Panc1 (cell line): Measurements from ENCODE around the gene SGPP1. TPM values are rescaled to one million over a fixed set of nuclear protein-coding genes. Genes with fewer than 3 reads are reported as not detected.

Experiments used
- ATAC-seq: fragments of 200-7000 bp; cut with Tn5 transposase; 2 replicates; pipeline ENCODE4 v1.9.1; 2020; ENCODE audit warnings: mild to moderate bottlenecking, moderate library complexity
- BruUV-seq: library from RNA; stranded (reverse); fragments of 400-500 nt; replicated peaks from 2 replicates; lab custom pipeline; 2021; lab: Mats Ljungman, UMichigan
- CTCF ChIA-PET: fragments of 300-600 bp; sonication (Branson Sonifier 250); formaldehyde crosslinking; loops from one replicate; lab custom pipeline; 2022; ENCODE audit warnings: antibody characterized with exemption; lab: Charles Lee
- POLR2A ChIA-PET: fragments of 300-600 bp; sonication (Branson Sonifier 250); formaldehyde crosslinking; loops from one replicate; lab custom pipeline; 2022; ENCODE audit warnings: antibody characterized with exemption; lab: Charles Lee
- DNase-seq: peaks from one replicate; pipeline ENCODE4 v3.0.0-alpha.2; 2010; ENCODE audit warnings: low read depth, low spot score
- H3K27ac ChIP-seq: 2 replicates; pipeline ENCODE4 v1.5.1; 2011; ENCODE audit warnings: mild to moderate bottlenecking, low read length, inconsistent platforms
- H3K27me3 ChIP-seq: fragments of 200-500 bp; sonication (Bioruptor generic); 2 replicates; pipeline ENCODE4 v1.6.0; 2014; ENCODE audit warnings: low read length, inconsistent platforms; ENCODE audit not compliant: control insufficient read depth, insufficient read depth
- H3K36me3 ChIP-seq: fragments of 200-500 bp; sonication (Bioruptor generic); 2 replicates; pipeline ENCODE4 v1.5.1; 2014; ENCODE audit warnings: inconsistent platforms, mild to moderate bottlenecking, low read length, moderate library complexity; ENCODE audit not compliant: control insufficient read depth, insufficient read depth
- H3K4me1 ChIP-seq: 2 replicates; pipeline ENCODE4 v1.5.1; 2011; ENCODE audit warnings: inconsistent platforms, mild to moderate bottlenecking, low read length, moderate library complexity; ENCODE audit not compliant: control insufficient read depth, insufficient read depth
- H3K4me3 ChIP-seq, 2 experiments: 2 replicates each; pipeline ENCODE4 v1.5.1; 2011 to 2012; ENCODE audit warnings: low read depth in 2 of 2, low read length in 2 of 2, mild to moderate bottlenecking in 2 of 2, inconsistent platforms in 1 of 2, moderate library complexity in 1 of 2
- H3K9me3 ChIP-seq: fragments of 200-500 bp; sonication (Bioruptor generic); 2 replicates; pipeline ENCODE4 v1.5.1; 2014; ENCODE audit warnings: low read depth, mild to moderate bottlenecking, inconsistent platforms, low read length, moderate library complexity; ENCODE audit not compliant: control insufficient read depth, insufficient read depth
- CTCF ChIP-seq: fragments of 450-650 bp; IDR thresholded peaks from 2 replicates; pipeline ENCODE4 v1.5.1; 2017; ENCODE audit warnings: mild to moderate bottlenecking
- POLR2AphosphoS5 ChIP-seq: IDR thresholded peaks from 2 replicates; pipeline ENCODE4 v1.6.1; 2012; ENCODE audit warnings: mild to moderate bottlenecking, low read depth, low read length, moderate library complexity
- SIN3A ChIP-seq: IDR thresholded peaks from 2 replicates; pipeline ENCODE4 v1.6.1; 2012; ENCODE audit warnings: low read depth, mild to moderate bottlenecking, low read length, moderate library complexity, borderline replicate concordance; ENCODE audit not compliant: insufficient read depth
- TCF7L2 ChIP-seq: IDR thresholded peaks from 2 replicates; pipeline ENCODE4 v1.6.1; 2011; ENCODE audit warnings: mild to moderate bottlenecking, low read depth, low read length, inconsistent platforms
- in situ Hi-C: cut with HindIII; loops from 2 replicates; pipeline ENCODE4 v1.10.0; 2016; ENCODE audit warnings: low sequenced_read_pairs, low pct_unique_long_range_greater_than_20kb
- intact Hi-C: fragments of 100-400 bp; cut with micrococcal nuclease; formaldehyde crosslinking; loops from one replicate; pipeline ENCODE4 v1.10.0; 2022; ENCODE audit not compliant: unreplicated experiment
- total RNA-seq: library from RNA; stranded (reverse); gene quantifications from one replicate; pipeline ENCODE4 v1.2.1, GENCODE V29; 2021; ENCODE audit not compliant: unreplicated experiment
- TF ChIP-seq, protein P1 (sequence below), 2 experiments: IDR thresholded peaks; 2 replicates each; pipeline ENCODE4 v1.6.1; 2011 to 2012; ENCODE audit warnings: low read depth in 2 of 2, control low read depth in 1 of 2, low read length in 1 of 2, mild to moderate bottlenecking in 1 of 2, moderate library complexity in 1 of 2; ENCODE audit not compliant: insufficient read depth in 1 of 2

SGPP1 gene
- total RNA-seq, 1 experiment from 2014 or later, result 30.0 TPM

- intact Hi-C loops (loop anchor here (10.0 kb wide), 1 partner anchor 123 kb away; no protein-coding TSS in a partner anchor), in situ Hi-C loops (no loop called here)
- TF ChIP-seq, protein P1, sequence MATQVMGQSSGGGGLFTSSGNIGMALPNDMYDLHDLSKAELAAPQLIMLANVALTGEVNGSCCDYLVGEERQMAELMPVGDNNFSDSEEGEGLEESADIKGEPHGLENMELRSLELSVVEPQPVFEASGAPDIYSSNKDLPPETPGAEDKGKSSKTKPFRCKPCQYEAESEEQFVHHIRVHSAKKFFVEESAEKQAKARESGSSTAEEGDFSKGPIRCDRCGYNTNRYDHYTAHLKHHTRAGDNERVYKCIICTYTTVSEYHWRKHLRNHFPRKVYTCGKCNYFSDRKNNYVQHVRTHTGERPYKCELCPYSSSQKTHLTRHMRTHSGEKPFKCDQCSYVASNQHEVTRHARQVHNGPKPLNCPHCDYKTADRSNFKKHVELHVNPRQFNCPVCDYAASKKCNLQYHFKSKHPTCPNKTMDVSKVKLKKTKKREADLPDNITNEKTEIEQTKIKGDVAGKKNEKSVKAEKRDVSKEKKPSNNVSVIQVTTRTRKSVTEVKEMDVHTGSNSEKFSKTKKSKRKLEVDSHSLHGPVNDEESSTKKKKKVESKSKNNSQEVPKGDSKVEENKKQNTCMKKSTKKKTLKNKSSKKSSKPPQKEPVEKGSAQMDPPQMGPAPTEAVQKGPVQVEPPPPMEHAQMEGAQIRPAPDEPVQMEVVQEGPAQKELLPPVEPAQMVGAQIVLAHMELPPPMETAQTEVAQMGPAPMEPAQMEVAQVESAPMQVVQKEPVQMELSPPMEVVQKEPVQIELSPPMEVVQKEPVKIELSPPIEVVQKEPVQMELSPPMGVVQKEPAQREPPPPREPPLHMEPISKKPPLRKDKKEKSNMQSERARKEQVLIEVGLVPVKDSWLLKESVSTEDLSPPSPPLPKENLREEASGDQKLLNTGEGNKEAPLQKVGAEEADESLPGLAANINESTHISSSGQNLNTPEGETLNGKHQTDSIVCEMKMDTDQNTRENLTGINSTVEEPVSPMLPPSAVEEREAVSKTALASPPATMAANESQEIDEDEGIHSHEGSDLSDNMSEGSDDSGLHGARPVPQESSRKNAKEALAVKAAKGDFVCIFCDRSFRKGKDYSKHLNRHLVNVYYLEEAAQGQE (IDR thresholded peaks at IDR 0.05; ENCODE audit: insufficient read depth in 1 of 2, low read depth in 2 of 2, low read length in 1 of 2), result no peak
- no peak for TF ChIP-seq SIN3A
- no peak for TF ChIP-seq CTCF
- no peak for TF ChIP-seq TCF7L2
- no peak for TF ChIP-seq POLR2AphosphoS5
- H3K4me1 ChIP-seq, result peaks cover 12% of the 10 kb centered on the region; the same call in 1 of the 2 replicates
- peak overlapping the region; percentile 89 to 91 for H3K4me3 ChIP-seq
- ATAC-seq, result peak; percentile 83
- POLR2A ChIA-PET, result interaction anchor here (1.2 kb wide), 1 partner anchor 83 kb away, joined by 5 read pairs; no protein-coding TSS in a partner anchor
- TSS peak; percentile 92 for BruUV-seq
- CTCF ChIA-PET, result no interaction called here
- no peaks in the 10 kb centered on the region for H3K27me3 ChIP-seq
- DNase-seq, result peak; percentile 88
- H3K27ac ChIP-seq, result peak overlapping the region; percentile 96
- H3K9me3 ChIP-seq, result no peaks in the 10 kb centered on the region
- H3K36me3 ChIP-seq, result no peaks in the 10 kb centered on the region; the same call in 1 of the 2 replicates
Measured at GRCh38 chr14:63642229-63642611, 85.6 kb downstream of the SGPP1 start.

DNA sequence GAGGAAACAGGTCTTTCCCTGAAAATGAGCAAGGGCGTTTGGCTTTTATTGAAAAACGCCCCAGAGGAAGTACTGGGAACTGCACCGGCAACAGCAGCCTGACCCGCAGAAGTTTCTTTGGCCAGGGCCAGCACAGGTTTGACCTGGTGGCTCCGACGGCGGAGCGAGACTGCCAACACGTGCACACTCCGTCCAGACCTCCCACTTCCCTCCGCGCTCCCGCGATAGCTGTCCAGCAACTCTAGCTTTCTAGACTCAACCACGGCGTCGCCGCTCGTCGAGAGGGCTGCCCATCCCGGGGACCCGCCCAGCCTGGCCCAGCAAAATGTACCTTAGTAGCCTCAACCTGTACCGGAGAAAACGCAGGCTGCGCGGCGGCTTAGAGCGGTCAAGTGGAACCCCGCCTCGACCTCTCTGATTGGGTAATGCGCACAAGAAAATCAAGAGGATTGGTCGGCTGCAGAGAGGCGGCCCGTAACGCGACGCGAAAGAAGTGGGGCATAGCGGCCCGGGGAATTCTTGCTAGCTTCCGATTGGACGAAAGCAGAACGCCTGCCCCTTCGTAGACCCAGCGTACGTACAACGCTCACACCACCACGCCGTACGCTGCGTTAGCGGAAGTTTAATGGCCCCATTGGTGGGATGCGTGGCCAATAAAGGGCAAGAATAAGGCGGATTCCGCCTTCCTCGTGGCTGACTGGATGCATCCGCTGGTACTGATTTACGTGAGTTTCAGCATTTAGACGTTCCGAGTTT is 86.2 kb downstream of the SGPP1 start, which contains the start of gene WDR89:
Gene WDR89 (minus strand): TSS at position 399 of the 756 bp plus-strand sequence. CDS start 41,929 bp downstream, outside the sequence.
- Histone ChIP-seq H3K27me3 (no peaks in the 10 kb centered on the region), H3K36me3 (no peaks in the 10 kb centered on the region; the same call in 1 of the 2 replicates), H3K27ac (peak within 1 kb of the TSS; percentile 99), H3K4me1 (peaks cover 12% of the 10 kb centered on the region; the same call in 1 of the 2 replicates), H3K4me3 (peak within 1 kb of the TSS; percentile 89 to 91), H3K9me3 (no peaks in the 10 kb centered on the region)
- TF ChIP-seq TCF7L2 (peak; percentile 89), POLR2AphosphoS5 (peak; percentile 91), SIN3A (peak; percentile 89; the same call in 1 of the 2 replicates), CTCF (peak; percentile 78)
- TF ChIP-seq, protein P1 (IDR thresholded peaks at IDR 0.05; ENCODE audit: insufficient read depth in 1 of 2, low read depth in 2 of 2, low read length in 1 of 2), result peak; percentile 40 to 46; a peak in 2 of 4 replicates
- in situ Hi-C loops, result no loop called here
- DNase-seq (peak; percentile 97), ATAC-seq (peak; percentile 94)
- ChIA-PET CTCF (no interaction called here), POLR2A (interaction anchor here (0.5 to 0.7 kb wide), 3 partner anchors 31 to 99 kb away, joined by 3 to 9 read pairs (median 4); no protein-coding TSS in a partner anchor)
- no TSS peak for BruUV-seq
- intact Hi-C loops, result loop anchor here (10.0 kb wide), 1 partner anchor 123 kb away; no protein-coding TSS in a partner anchor
